GM18498 (cell line): ENCODE results near the gene ROBO2.

ENCODE experiments used
- ATAC-seq: cut with Tn5 transposase; IDR thresholded peaks from one replicate; pipeline ENCODE4 v1.9.1; 2021; ENCODE audit warnings: mild to moderate bottlenecking, moderate library complexity; ENCODE audit not compliant: unreplicated experiment

The ROBO2 gene

DNA sequence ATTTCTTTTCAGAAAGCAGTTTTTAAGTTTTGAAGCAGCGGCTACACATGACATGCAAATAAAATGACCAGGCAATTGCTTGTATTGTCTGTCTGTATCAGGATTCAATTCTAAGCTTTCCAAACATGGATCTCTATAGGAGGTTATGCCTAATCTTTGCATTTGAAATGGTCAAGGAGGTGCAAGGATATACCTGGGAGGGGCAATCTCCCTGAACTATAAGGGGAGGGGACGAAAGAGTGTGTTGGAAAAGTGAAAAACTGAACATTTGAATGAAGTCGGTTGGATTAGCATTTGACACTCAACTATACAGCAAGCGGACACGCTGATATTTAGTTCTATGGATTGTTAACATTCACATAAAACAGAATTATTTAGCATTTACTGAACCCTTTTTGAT is 11.7 kb downstream of the ROBO2 start:
- ATAC-seq = no peak

DNA sequence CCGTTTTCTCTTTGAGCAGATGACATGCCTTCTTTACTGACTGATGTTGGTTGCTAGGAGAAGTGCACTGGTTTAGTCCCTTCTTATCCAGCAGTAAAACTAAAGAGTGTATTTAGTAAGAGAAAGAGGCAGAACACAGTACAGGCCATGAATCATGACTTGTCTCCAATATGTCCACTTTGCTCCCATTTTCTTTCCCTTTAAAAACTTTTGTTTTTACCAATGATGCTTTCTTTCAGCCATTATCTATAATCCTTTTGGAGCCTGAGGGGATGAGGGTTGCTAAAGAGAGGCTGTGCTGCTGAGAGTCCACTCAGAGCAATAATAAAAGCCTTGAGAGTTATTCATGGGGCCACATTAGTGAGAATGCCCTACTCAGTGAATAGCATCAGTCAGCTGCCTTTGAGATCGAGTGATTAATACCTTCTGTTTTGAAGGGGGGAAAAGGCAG is 12.2 kb downstream of the ROBO2 start:
- no peak for ATAC-seq

DNA sequence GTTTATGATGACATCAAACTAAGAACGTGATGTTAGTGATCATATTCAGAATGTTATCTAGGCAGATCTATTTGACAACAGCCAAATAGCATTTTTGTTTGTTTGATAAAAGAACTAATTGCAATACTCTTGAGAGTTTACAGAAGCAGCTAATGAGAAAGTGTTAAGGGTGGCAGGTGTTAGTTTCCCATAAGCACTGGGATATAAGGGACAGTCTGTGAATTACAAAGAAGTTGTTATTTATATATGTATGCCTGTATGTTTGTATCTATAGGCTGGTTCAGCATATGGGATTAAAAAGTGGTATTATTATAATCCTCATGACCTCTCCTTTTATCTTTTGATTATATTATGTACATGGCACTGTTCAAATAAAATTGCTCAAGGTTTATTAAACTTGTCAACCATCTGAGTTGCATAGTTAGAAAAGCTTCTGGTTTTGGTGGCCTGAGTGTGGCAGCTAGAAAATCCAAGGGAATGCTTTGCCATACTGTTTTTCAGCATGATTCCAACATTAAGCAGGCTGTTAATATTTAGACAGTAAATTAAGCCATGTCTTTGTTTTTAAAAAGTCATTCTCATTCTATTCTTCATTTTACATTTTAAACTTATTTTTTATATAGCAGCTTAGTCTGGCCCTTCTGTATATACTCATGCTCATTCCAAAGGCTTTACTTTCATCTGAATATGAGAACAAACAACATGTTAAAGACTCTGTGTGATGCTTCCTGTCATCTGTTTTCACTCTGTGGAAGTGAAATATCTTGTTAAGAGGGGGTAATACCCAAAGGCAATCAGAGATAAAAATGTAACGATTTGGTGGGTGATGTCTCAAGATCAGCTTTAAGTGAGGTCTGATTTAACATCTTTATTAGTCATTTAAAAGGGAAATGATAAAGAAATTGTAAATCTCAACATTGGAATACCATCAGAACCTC is 13.1 kb downstream of the ROBO2 start:
- ATAC-seq = no peak

DNA sequence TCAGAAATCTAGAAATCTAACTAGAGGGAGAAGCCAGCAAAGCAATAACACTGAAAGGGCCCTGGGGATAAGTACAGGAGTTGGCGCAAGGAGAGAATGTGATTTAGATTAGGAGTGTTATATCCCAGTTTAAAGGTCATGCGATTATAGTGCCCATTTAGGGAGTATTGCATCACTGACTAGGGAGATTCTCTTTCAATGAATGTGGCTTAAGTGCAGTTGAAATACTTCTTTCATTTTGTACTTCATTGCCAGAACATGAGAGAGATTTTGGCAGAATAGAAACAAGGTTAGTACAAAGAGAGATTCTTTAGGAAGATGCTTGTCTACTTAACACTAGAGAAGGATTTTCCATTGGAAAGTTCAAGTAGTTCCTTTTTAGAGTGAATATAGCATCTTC is 13.9 kb downstream of the ROBO2 start:
- no peak for ATAC-seq

DNA sequence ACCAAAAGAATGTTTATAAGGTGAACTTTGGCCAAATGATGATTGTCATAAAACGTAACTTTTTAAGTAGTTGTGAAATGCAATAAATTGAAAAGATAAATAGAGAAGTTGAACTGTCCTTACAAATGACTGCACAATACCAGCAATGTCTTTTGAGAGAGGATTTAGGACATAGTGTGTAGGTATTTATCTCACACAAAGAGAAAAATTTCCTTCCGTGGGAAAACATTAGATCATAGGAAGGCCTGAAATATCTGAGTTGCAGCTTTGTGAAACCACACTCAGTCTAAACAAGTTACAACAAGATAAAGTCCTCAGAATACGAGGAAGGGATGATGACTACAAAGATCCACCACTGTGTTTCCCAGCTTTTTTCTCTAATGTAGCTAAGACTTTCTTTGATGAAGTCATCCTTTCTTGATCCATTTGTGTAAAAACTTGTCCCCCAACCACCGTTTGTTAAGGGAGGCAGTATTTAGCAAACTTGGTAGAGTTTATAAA is 16.0 kb downstream of the ROBO2 start:
- no peak for ATAC-seq

DNA sequence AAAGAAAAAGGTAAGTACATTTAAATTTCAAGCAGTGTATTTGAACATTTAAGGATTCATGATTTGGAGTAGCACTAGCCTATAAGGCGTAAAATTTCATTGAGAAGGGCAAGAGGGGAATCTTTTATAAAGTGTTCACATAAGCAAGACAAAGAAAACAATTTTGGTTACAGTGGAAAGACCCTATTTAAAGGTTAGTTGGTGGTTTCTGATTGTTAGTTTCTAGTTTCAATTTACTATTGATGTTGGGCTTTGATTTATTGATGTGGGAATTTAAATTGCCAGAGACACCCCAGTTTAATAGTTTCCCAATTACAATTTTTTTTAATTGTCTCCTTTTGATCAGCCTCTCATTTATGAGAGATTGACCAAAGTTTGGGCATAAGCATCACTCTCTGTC is 19.5 kb downstream of the ROBO2 start:
- no peak for ATAC-seq

DNA sequence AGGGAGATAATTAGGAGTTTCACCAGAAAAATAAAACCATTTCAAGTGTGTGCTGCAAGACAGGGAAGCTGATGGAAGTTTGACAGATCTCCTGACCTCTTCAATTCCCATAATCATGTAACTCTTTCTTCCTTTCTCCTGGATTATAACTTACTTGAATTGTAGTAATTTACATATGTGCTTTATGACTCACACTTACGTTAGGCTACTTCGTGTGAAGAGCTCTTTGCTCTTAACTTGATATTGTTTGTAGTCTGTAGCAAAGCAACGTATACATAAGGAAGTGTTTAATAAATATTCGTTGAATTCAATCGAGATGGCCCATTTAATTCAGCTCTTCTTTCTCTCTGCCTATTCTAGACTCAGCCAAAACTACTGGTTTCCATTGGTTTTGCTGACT is 23.5 kb downstream of the ROBO2 start:
- no peak for ATAC-seq

DNA sequence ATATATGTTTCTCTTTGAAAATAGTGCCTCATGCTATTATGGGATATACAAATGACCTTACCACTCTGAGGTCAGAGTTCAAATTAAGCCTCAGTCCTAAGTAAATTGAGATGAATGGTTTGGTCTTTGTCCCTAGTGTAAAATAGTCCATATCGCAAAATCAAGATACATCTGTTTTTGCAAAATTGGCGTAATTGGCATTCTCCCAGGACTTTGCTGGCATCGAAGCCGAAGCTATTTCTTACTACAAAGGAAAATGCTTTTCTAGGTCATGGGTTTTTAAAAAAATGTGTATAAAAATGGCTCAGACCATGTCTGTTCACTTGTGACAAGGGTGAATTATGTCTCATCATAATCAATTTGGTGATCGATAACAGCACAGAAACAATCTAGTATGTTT is 25.9 kb downstream of the ROBO2 start:
- ATAC-seq = no peak

DNA sequence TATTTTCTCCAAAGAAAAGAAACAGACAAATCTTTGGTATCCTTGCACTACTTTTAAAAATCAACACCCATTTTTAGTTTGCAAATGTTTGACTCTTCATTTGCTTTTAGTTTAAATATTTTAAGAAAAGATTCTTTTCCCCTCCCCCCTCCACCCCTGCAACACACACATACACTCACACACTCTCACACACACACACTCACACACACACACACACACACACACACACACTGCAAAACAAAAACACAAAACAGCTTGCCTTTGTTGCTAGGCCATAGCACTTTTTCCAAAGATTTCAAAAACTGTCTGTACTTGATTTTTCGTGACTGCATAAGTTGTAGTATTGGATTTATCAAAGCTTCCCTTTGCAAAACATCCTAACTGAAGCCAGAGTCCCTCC is 26.9 kb downstream of the ROBO2 start:
- no peak for ATAC-seq

DNA sequence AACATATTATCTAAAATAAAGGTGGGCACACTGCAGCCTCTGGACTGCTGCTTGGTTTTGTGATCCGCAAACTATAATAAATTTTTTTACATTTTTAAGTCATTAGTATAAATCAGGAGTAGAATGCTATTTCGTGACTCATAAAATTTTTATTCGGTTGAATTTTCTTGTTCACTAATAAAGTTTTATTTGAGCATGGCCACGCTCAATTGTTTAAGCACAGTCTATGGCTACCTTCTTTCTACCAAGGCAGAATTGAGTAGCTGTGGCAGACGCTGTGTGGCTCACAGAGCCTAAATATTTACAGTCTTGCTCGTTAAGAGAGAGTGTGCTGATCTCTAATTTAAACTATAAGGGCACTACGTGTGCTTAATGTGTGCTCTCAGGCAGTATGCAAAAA is 28.9 kb downstream of the ROBO2 start:
- ATAC-seq = no peak

DNA sequence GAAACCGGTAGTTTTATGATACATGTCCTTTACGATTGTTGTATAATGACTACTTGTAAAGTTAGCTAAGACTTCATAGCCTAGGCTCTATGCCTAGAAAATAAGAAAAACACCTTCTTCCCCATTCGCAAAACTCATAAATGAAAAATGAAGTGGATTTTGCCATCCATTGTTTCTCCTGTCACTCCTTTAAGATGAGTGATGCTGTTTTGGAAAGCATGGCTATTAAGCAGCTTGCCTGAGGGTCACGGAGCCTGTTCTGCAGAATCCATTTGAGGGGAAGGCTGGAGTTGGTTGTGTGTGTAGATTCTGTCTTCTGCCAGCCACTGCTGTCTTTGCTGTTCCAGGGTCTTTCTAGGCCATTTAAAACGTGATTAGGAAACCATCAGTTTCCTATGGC is 31.5 kb downstream of the ROBO2 start:
- no peak for ATAC-seq

DNA sequence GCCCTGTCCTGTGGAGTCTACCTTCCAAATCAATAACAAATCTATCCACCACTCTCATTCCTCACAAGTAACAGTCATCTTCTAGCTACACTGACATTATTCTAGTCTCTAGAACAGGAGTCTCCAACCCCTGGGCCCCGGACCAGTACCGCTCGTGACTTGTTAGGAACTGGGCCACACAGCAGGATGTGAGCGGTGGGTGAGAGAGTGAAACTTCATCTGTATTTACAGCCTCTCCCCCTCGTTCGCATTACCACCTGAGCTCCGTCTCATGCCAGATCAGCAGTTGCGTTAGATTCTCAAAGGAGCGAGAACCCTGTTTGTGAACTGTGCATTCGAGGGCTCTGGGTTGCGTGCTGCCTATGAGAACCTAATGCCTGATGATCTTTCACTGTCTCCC is 31.9 kb downstream of the ROBO2 start:
- no peak for ATAC-seq

DNA sequence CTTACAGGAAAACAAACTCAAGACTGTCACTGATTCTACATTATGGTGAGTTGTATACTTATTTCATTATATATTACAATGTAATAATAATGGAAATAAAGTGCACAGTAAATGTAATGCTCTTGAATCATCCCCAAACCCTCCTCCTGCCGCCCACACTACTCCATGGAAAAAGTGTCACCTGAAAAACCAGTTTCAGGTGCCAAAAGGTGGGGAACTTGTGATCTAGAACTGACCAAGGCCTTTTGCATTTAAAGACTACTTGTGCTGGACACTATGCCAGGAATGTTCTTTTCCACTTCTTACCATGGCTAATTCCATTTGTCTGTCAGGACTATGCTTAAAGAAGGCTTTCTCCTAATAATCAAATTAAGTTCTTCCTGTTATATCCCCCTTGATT is 32.3 kb downstream of the ROBO2 start:
- ATAC-seq = no peak

DNA sequence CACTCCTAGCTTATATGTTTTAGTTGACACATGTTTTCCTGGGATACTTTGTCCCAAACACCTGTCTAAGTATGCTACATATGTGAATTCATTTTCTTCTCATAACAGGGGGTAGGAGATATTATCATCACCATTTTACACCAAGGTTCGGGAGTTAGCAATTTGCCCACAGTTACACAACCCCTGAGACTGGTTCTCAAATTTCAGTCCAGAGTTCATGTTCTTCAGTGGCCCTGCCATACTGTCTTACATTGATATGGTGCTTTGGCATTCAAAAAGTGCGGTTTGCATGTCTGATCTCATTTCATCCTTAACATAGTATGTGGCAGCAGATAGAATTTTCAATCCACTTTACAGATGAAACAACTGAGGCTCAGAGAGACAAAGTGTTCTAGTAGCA is 38.4 kb downstream of the ROBO2 start:
- no peak for ATAC-seq

DNA sequence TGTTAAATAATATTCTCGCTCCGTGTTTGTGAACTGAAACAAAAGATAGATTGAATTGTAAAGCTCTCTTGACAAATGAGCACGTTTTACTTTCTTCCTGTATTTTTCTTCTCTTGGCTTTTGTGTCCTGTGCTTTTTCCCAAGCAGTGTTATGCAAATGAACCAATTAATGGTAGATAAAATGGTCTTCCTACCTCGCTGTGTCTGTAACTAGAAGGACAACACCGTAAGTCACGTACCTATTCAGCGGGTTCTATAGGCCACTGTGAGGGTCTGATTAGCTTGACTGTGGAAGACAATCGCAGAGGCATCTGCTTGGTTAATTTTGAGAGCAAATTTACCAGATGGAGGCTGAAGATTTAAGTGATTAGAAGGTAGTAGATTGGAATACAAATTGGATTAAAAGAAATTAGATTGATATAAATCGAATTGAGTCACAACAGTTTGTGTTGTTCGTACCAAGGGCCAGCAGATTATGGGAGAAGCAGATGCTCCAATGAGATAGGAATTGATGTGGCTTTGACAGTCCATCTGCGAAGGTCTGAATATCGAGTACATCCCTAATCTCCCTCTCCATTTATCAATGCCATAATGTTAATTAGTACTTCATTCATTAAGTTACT is 40.2 kb downstream of the ROBO2 start:
- no peak for ATAC-seq

DNA sequence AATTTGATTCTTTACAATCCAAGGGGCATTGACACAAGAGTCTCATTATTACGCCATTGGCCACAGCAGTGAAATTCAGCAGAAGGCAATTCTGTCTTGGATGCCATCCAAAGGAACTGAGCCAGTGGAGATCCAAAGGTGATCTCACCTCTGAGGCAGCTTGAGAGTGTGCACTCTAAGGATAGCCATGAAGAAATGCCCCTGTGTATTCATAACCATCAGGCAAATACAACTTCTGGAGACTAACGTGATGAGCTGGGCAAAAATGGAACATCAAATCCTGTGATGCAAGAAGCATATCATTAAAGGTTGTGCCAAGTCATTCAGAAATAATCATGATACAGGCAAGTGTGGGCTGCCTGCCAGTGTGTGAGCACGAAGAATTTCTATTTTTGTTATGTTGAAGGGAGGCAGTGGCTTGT is 41.4 kb downstream of the ROBO2 start:
- ATAC-seq = no peak

DNA sequence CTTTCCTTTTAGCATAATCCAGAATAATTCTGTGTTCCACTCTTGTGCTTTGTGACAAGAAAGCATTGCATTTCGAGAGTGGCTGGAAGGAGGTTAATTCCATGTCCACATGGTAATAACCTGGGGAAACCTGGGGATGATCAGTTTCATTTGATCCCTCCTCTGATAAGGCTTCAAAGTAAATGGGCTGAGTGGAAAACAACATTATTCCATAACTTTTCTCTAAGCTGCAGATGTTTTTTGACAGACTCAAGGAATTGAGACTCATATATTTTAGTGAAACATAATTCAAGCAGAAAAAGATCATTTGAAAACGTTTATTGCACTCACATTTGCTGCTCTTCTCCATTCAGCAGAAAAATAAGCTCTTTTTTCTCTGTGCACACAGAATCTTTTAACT is 44.6 kb downstream of the ROBO2 start:
- ATAC-seq = no peak

DNA sequence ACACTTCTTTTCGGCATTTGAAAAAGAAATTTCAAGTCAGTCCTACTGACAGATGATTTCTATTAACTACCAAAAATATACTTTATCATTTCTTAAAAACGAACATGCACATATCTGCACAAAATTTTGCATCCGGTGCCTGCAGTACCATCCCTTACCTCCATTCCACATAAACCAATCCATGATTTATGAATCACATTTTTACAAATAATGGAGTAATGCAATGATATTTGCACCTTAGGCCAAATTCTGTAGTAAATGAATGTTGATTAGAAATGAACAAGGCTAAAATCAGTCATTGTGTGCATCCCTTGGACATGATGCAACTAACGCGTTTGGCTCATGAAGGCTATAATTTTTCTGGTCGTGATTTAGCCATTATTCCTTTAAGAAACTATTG is 46.5 kb downstream of the ROBO2 start:
- ATAC-seq = no peak

DNA sequence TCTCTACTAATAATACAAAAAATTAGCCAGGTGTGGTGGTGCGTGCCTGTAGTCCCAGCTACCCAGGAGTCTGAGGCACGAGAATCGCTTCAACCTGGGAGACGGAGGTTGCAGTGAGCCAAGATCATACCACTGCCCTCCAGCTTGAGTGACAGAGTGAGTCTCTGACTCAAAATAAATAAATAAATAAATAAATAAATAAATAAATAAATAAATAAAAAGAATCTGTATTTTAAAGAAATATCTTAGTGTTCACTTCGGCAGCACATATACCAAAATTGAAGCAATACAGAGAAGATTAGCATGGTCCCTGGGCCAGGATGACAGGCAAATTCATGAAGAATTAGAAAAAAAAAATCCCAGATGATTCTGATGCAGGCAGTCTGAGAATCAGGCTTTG is 51.9 kb downstream of the ROBO2 start:
- no peak for ATAC-seq

DNA sequence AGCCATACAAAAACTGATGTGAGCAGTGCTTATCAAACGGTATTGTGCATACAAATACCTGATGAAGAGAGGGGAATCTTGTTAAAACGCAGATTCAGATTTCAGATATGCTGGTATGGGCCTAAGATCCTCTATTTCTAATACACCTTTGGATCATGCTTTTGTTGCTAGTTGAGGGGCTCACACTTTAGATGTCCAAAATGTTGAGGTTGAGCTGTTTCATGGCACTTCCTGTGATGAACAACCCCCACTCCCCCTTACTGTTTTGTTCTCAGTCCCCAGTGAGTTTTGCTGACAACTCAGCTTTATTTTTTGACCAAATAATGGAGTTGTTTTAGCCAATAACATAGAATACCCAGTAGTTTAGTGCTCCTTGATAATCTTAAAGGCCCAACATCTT is 53.2 kb downstream of the ROBO2 start:
- no peak for ATAC-seq

DNA sequence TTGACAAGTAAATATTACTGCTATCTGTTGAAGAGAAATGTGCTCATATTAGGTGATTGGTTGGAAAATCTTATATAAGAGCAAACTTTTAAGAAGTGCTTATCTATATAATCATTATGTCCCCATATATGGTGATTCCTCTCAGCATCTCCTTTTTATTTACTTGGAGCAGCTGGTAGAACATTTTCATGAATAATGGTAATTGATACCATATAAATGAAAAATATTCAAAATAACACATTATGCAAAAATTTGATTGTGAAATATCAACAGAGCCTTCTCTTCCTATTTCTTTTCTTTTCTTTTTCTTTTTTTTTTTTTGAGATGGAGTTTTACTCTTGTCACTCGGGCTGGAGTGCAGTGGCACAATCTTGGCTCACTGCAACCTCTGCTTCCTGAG is 56.2 kb downstream of the ROBO2 start:
- no peak for ATAC-seq
